Ovary (tissue), 9 donors: Measurements from ENCODE around the gene KRT72. TPM values are rescaled to one million over a fixed set of nuclear protein-coding genes. Genes with fewer than 3 reads are reported as not detected.

ENCODE experiments used
- DNase-seq, 5 donors: peaks; one replicate each; pipeline ENCODE4 v3.0.0-alpha.2; 2019 to 2020
- H3K27ac ChIP-seq, 2 donors: fragments of 200-600 bp; one replicate each; pipeline versions ENCODE4 v1.5.1 to v1.8.0; 2019 to 2022
- H3K27me3 ChIP-seq: fragments of 200-600 bp; one replicate; pipeline ENCODE4 v1.8.0; 2022
- H3K36me3 ChIP-seq: fragments of 200-600 bp; sonication (generic); one replicate; pipeline ENCODE4 v1.5.1; 2019
- H3K4me1 ChIP-seq: one replicate; pipeline ENCODE4 v1.8.1; 2013; ENCODE audit warnings: mild to moderate bottlenecking, moderate library complexity; ENCODE audit not compliant: insufficient read depth
- H3K4me3 ChIP-seq: fragments of 200-600 bp; sonication (generic); one replicate; pipeline ENCODE4 v1.5.1; 2017
- H3K9me3 ChIP-seq, 2 donors: fragments of 200-600 bp in 1 of 2; sonication (generic) in 1 of 2; one replicate each; pipeline versions ENCODE4 v1.5.1 to v1.8.1; 2013 to 2019; ENCODE audit warnings: mild to moderate bottlenecking in 1 of 2, moderate library complexity in 1 of 2
- CTCF ChIP-seq, 3 donors: fragments of 450-650 bp in 2 of 3; fragments of 200-600 bp in 1 of 3; IDR thresholded peaks; one replicate each; pipeline versions ENCODE4 v1.5.1 to v1.8.0; 2016 to 2022; ENCODE audit warnings: antibody characterized with exemption in 3 of 3, mild to moderate bottlenecking in 1 of 3
- EP300 ChIP-seq: sonication (generic); formaldehyde crosslinking; IDR thresholded peaks from one replicate; pipeline ENCODE4 v1.6.1; 2017; ENCODE audit warnings: antibody characterized with exemption
- POLR2A ChIP-seq: fragments of 450-650 bp; IDR thresholded peaks from one replicate; pipeline ENCODE4 v1.6.1; 2017; ENCODE audit warnings: antibody characterized with exemption, mild to moderate bottlenecking, moderate library complexity
- WGBS, 3 donors: extraction: QIAGEN DNeasy Blood & Tissue Kit in 1 of 3; methylation state at CpG; one replicate each; pipeline versions ENCODE4 v1.1.5 to v1.1.7; 2013 to 2017; 5-methylcytosine and 5-hydroxymethylcytosine counted together
- intact Hi-C, 4 donors: fragments of 100-400 bp; cut with DNase I; formaldehyde crosslinking; loops; one replicate each; pipeline versions ENCODE4 v1.11.0 to v1.15.1; 2022 to 2023
- polyA plus RNA-seq, 2 donors: library from polyadenylated mRNA; stranded (reverse); fragments of 200-250 nt in 1 of 2; fragments of 350-450 nt in 1 of 2; fragmentation: Illumina TruSeq in 1 of 2; extraction: RNeasy Lipid Tissue Mini Kit (QIAGEN cat#74804) in 1 of 2; gene quantifications; one replicate each; pipeline ENCODE4 v1.2.3, GENCODE V29; 2013 to 2014
- total RNA-seq, 7 donors: library from RNA; depleted of rRNA in 2 of 7; stranded (reverse); fragments of >200 nt in 2 of 7; fragmentation: NEBNext Ultra II Directional in 3 of 7; extraction: Animal tissue kit (Norgen Biotek cat#: 25700) in 3 of 7; gene quantifications; one replicate each; pipeline versions ENCODE4 v1.1.0 to v1.2.4, GENCODE V29; 2016 to 2023
- donor health status: DM: no; HTN: no; CAD: no; lungs with moderate emphysema.
- donor health status: DM: no; HTN: no; CAD: no.
- donor health status: Bipolar disorder and iron deficiency.
- donor health status: DM: yes; HTN: yes; CAD: no.
- donor health status: DM: no; HTN: no; CAD: no.
- donor health status: DM: yes; HTN: yes; CAD: no.

KRT72 gene
- total and polyA plus RNA-seq, 9 donors, result not detected

DNA sequence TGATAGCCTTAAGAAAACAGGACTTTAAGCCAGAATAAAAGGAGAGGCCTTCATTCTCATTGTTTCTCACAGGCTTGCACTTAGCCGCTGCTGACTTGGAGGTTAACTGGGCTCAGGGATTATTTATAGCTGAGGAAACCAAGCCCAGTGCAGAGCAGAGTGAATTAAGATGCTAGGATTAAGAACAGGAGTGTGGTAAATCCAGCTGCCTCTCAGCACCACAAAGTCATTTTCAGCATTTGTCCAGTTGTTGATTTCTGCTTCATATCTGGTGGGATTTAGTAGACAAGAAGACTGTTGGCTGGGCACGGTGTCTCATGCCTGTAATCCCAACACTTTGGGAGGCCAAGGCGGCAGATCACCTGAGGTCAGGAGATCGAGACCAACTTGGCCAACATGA lies 31.4 kb upstream of the KRT72 start:
- no peaks in the 10 kb centered on the region for H3K4me1 ChIP-seq
- no peaks in the 10 kb centered on the region for H3K36me3 ChIP-seq
- DNase-seq, result no peak
- no peak overlapping the region for H3K27ac ChIP-seq
- no peaks in the 10 kb centered on the region for H3K27me3 ChIP-seq
- no peaks in the 10 kb centered on the region for H3K9me3 ChIP-seq
- WGBS, 3 donors, result 65 to 79% (median 69%) methylated on average over 4 of the region's 4 CpGs
- no peak overlapping the region for H3K4me3 ChIP-seq
- intact Hi-C loops, result no loop called here
- no peak for TF ChIP-seq EP300
- TF ChIP-seq CTCF (IDR thresholded peaks at IDR 0.05), result no peak

DNA sequence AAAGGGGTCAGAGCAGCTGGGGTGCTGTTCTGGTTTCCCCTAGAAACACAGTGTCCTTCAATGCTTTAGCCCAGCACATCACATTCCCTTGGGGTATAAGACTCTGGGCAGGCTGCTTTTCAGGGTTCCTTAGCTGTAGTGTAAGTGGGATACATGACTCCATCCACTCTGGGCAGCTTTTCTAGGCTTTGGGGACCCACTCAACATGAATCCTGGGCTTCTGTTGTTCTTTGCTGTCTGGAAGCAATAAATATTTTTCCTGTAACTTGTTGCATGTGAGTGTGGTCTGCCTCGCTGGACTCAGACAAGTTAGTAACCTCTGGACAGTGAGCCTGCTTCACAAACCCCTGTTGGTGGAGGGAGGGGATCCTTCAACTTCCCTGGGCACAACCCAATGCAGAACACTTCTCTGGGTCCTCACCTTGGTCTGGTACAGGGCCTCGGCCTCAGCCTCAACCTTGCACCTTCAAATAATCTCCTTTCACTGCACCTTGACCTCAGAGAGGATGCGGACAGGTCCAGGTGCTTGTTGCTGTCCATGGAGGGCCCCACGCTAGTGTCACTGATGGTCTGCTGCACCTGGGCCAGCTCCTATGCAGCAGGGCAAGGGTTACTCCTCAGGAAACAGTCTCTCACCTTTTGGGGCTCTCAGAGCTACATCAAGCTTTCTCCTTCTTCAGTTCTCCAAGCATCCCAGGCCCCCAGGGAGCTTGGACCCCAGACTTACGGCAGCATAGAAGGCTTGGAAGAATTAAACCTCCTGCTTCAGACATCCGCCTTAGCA lies 30.6 kb upstream of the KRT72 start:
- 64 to 76% (median 75%) methylated on average over 6 of the region's 6 CpGs for WGBS, 3 donors

DNA sequence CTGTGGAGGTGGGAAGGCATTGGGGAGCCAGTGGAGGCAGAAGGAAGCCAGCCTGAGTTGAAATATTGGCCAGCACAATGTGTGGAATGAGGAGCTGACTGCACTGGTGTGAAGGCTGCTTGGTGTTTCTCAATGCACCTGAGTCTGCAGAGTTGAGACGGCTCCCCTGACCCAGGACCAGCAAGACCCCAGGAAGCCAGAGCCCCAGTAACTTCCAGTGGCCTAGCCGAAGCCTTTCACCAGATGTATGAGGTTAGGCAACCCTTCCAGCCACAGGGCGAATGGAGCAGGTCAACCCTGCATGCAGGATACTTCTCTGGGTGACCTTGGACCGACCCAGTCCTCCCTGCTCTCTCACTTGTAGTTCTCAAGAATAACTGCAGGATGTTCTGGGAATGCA lies 30.0 kb upstream of the KRT72 start:
- Histone ChIP-seq H3K27me3 (no peaks in the 10 kb centered on the region), H3K9me3 (no peaks in the 10 kb centered on the region), H3K36me3 (no peaks in the 10 kb centered on the region), H3K4me3 (no peak overlapping the region), H3K27ac (no peak overlapping the region), H3K4me1 (no peaks in the 10 kb centered on the region)
- WGBS, 3 donors, result 36 to 49% (median 37%) methylated on average over 4 of the region's 4 CpGs
- TF ChIP-seq CTCF (IDR thresholded peaks at IDR 0.05) (no peak), POLR2A (no peak), EP300 (no peak)
- intact Hi-C loops, result no loop called here
- DNase-seq, result no peak

More for the DNA sequence above, 30.6 kb upstream of the KRT72 start:
- H3K4me3 ChIP-seq, result no peak overlapping the region
- TF ChIP-seq CTCF (IDR thresholded peaks at IDR 0.05) (no peak), POLR2A (no peak), EP300 (no peak)
- H3K9me3 ChIP-seq, result no peaks in the 10 kb centered on the region
- no peak overlapping the region for H3K27ac ChIP-seq
- no peaks in the 10 kb centered on the region for H3K4me1 ChIP-seq
- DNase-seq, result no peak
- no peaks in the 10 kb centered on the region for H3K36me3 ChIP-seq
- intact Hi-C loops, result no loop called here
- no peaks in the 10 kb centered on the region for H3K27me3 ChIP-seq

DNA sequence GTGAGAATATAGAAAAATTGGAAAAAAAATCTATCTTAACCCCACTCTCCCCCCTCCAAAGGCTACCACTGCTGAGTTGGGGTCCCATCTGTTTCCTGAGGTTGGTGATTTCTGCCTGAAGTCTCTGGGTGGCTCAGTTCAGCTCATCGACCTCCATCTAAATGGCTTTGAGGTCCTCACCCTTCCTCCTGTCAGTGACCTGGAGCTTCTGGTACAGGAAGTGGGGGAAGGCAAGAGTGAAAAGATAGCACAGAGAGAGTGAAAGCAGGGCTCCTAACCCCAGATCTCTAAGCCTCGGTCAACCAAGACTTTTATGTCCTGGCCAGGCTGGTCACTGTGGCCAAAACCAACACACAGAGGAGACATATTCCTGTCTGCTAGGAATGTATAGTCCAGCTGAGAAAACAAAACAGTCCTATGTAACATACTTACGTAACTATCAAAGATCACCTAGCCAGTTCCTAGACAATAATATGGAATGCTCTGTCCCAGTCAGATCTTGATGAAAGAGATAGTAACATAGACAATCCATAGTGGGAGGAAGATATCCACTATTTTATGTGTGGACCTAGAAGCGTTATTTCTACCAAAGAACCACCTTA lies 29.4 kb upstream of the KRT72 start:
- Histone ChIP-seq H3K27me3 (no peaks in the 10 kb centered on the region), H3K9me3 (no peaks in the 10 kb centered on the region), H3K27ac (no peak overlapping the region), H3K36me3 (no peaks in the 10 kb centered on the region), H3K4me3 (no peak overlapping the region), H3K4me1 (no peaks in the 10 kb centered on the region)
- TF ChIP-seq POLR2A (no peak), CTCF (IDR thresholded peaks at IDR 0.05) (no peak), EP300 (no peak)
- WGBS, 3 donors, result 59 to 76% (median 69%) methylated on average over 4 of the region's 4 CpGs
- DNase-seq, result no peak
- intact Hi-C loops, result no loop called here
